Measurements from ENCODE around the gene PPP1R8. TPM values are rescaled to one million over a fixed set of nuclear protein-coding genes. Genes with fewer than 3 reads are reported as not detected.
"Not testable (repeated sequence)": the region's sequence is repeated elsewhere in the genome, so short reads cannot be mapped to it uniquely, and the experiment has no call there.

The PPP1R8 gene
- total RNA-seq, 1 experiment from 2014 or later: 38.4 TPM

DNA sequence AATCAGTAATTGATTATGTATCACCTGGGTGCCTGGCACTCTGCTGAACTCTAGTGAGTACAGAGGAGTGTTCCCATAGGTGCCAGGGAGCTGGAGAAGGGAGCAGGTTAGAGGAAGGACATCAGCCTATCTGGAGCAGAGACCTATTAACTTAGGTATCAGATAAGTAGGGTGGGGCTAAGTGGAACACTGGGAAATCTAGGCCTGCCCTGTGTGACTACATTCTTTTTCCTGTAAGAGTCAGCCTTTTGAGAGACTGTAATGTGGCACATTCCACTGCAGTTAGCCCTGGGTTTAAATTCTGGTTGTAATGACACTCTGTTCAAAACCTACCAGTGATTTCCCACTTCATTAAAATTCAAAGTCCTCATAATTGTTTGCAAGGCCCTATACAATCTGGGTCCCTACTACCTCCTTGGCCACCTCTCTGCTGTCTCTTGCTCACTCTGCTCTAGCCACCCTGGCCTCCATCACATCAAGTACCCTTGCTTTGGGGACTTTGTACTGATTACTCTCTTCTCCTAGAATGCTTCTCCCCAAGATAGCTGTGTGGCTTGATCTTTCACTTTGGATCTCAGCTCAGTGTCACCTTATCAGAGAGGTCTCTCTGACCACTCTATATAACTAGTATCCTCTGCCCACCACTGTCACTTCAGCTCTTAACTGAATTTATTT is 44.7 kb upstream of the PPP1R8 start:
- 0 out of 2 replicates have a peak, but pooled peaks cover 4% of the 10 kb centered on the region for H3K79me2 ChIP-seq (ENCODE audit: low read depth)
- no peaks in the 10 kb centered on the region for H3F3A ChIP-seq (ENCODE audit: insufficient read depth, low read depth)
- H3K9me3 ChIP-seq (ENCODE audit: insufficient read depth, low read depth): no peaks in the 10 kb centered on the region
- peaks cover 9% of the 10 kb centered on the region for H3K4me1 ChIP-seq (replicated peaks; ENCODE audit: insufficient read depth)
- no TSS peak for BruUV-seq (replicated peaks)
- H3K4me2 ChIP-seq: no peak overlapping the region
- intact Hi-C loops (cut with micrococcal nuclease; ENCODE audit: unreplicated experiment): no loop called here
- H3K9me2 ChIP-seq (ENCODE audit: insufficient read depth): no peaks in the 10 kb centered on the region
- H3K36me3 ChIP-seq (ENCODE audit: low read depth): no peaks in the 10 kb centered on the region
- no peaks in the 10 kb centered on the region for H3K27me3 ChIP-seq (ENCODE audit: insufficient read depth, low read depth)
- TF ChIP-seq, protein P1, sequence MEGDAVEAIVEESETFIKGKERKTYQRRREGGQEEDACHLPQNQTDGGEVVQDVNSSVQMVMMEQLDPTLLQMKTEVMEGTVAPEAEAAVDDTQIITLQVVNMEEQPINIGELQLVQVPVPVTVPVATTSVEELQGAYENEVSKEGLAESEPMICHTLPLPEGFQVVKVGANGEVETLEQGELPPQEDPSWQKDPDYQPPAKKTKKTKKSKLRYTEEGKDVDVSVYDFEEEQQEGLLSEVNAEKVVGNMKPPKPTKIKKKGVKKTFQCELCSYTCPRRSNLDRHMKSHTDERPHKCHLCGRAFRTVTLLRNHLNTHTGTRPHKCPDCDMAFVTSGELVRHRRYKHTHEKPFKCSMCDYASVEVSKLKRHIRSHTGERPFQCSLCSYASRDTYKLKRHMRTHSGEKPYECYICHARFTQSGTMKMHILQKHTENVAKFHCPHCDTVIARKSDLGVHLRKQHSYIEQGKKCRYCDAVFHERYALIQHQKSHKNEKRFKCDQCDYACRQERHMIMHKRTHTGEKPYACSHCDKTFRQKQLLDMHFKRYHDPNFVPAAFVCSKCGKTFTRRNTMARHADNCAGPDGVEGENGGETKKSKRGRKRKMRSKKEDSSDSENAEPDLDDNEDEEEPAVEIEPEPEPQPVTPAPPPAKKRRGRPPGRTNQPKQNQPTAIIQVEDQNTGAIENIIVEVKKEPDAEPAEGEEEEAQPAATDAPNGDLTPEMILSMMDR (conservative IDR thresholded peaks at IDR 0.05): no peak
- TF ChIP-seq EZH2 (IDR thresholded peaks at IDR 0.05; ENCODE audit: low read depth): no peak
- H4K20me1 ChIP-seq (ENCODE audit: insufficient read depth): no peaks in the 10 kb centered on the region
- H3K27ac ChIP-seq: peak overlapping the region; percentile 25
- ChIA-PET CTCF (interaction anchor here (0.6 to 1.5 kb wide), 2 partner anchors 13 to 25 kb away, joined by 3 read pairs; partner anchors contain the start of gene STX12), POLR2A (ENCODE audit: unreplicated experiment) (interaction anchor here (0.6 kb wide), 1 partner anchor 714 kb away, joined by 5 read pairs; no protein-coding TSS in a partner anchor)
- no peak overlapping the region for H3K4me3 ChIP-seq
- peak; percentile 42 to 57 for DNase-seq
- H2AFZ ChIP-seq: no peak overlapping the region

DNA sequence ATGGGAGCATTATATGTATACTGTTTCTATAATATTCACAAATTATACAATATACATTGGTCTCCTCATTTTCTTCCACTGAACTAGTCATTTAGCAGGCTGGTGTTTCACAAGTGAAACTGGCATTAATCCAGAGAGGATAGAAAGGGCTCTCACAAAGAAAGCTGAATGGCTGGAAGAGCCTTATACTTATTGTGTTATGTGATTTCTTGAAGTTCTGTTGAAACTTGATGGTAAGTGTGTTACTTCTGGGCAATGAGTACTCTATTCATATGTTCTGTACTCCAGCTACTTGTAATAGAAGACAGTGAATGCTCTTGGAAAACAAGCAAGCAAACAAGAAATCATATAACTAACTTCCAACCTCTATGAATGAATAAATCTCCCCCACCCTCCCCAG is 42.7 kb upstream of the PPP1R8 start:
- Histone ChIP-seq H3K4me1 (replicated peaks; ENCODE audit: insufficient read depth) (peaks cover 9% of the 10 kb centered on the region), H3F3A (ENCODE audit: insufficient read depth, low read depth) (no peaks in the 10 kb centered on the region), H3K4me3 (no peak overlapping the region), H3K27ac (no peak overlapping the region), H3K4me2 (no peak overlapping the region), H3K27me3 (ENCODE audit: insufficient read depth, low read depth) (no peaks in the 10 kb centered on the region), H2AFZ (no peak overlapping the region), H3K79me2 (ENCODE audit: low read depth) (0 out of 2 replicates have a peak, but pooled peaks cover 4% of the 10 kb centered on the region), H3K9me3 (ENCODE audit: insufficient read depth, low read depth) (no peaks in the 10 kb centered on the region), H3K9me2 (ENCODE audit: insufficient read depth) (no peaks in the 10 kb centered on the region), H4K20me1 (ENCODE audit: insufficient read depth) (no peaks in the 10 kb centered on the region), H3K36me3 (ENCODE audit: low read depth) (no peaks in the 10 kb centered on the region)
- intact Hi-C loops (cut with micrococcal nuclease; ENCODE audit: unreplicated experiment): no loop called here
- CTCF ChIA-PET: interaction anchor here (0.6 kb wide), 1 partner anchor 54 kb away, joined by 3 read pairs; no protein-coding TSS in a partner anchor
- no TSS peak for BruUV-seq (replicated peaks)
- POLR2A ChIA-PET (ENCODE audit: unreplicated experiment): no interaction called here
- DNase-seq: no peak
- TF ChIP-seq, protein P1 (conservative IDR thresholded peaks at IDR 0.05): no peak

DNA sequence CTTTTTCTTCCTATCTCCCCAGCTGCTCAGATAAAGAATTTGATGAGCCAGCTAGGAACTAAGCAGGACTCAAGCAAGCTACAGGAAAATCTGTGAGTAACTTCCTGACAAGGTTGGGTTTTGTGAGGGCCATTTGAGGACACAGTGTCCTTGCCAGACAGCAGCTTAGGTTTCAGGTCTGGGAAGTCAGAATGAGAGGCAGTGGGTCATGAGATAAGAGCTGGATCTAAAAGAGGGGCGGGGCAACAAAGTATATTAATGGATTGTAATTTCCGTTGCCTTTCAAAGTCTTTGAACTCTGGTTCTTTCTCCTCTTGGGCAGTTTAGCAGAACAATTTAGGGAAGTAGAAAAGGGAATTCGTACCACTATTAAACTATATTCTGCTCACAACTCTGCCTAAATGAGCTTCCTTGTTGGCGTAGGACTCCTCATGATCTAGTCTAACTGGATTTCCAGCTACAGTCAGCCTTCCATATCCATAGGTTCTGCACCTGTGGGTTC is 41.0 kb upstream of the PPP1R8 start:
- no peaks in the 10 kb centered on the region for H3F3A ChIP-seq (ENCODE audit: insufficient read depth, low read depth)
- no peak overlapping the region for H2AFZ ChIP-seq
- H3K9me2 ChIP-seq (ENCODE audit: insufficient read depth): no peaks in the 10 kb centered on the region
- ChIA-PET CTCF (no interaction called here), POLR2A (ENCODE audit: unreplicated experiment) (no interaction called here)
- BruUV-seq (replicated peaks): no TSS peak
- H3K9me3 ChIP-seq (ENCODE audit: insufficient read depth, low read depth): no peaks in the 10 kb centered on the region
- H4K20me1 ChIP-seq (ENCODE audit: insufficient read depth): no peaks in the 10 kb centered on the region
- no peak overlapping the region for H3K27ac ChIP-seq
- TF ChIP-seq EZH2 (IDR thresholded peaks at IDR 0.05; ENCODE audit: low read depth): no peak
- TF ChIP-seq, protein P1 (conservative IDR thresholded peaks at IDR 0.05): no peak
- intact Hi-C loops (cut with micrococcal nuclease; ENCODE audit: unreplicated experiment): no loop called here
- no peaks in the 10 kb centered on the region for H3K36me3 ChIP-seq (ENCODE audit: low read depth)
- H3K4me2 ChIP-seq: no peak overlapping the region
- peaks cover 9% of the 10 kb centered on the region for H3K4me1 ChIP-seq (replicated peaks; ENCODE audit: insufficient read depth)
- DNase-seq: no peak
- H3K4me3 ChIP-seq: no peak overlapping the region
- no peaks in the 10 kb centered on the region for H3K27me3 ChIP-seq (ENCODE audit: insufficient read depth, low read depth)
- 0 out of 2 replicates have a peak, but pooled peaks cover 4% of the 10 kb centered on the region for H3K79me2 ChIP-seq (ENCODE audit: low read depth)

- H3K27me3 ChIP-seq (ENCODE audit: insufficient read depth, low read depth); H3K9me2 ChIP-seq (ENCODE audit: insufficient read depth); H3K4me3 ChIP-seq; intact Hi-C loops (cut with micrococcal nuclease; ENCODE audit: unreplicated experiment); H3K4me1 ChIP-seq (replicated peaks; ENCODE audit: insufficient read depth); H3K36me3 ChIP-seq (ENCODE audit: low read depth); H3F3A ChIP-seq (ENCODE audit: insufficient read depth, low read depth); H4K20me1 ChIP-seq (ENCODE audit: insufficient read depth); CTCF ChIA-PET; BruUV-seq (replicated peaks); POLR2A ChIA-PET (ENCODE audit: unreplicated experiment); H3K79me2 ChIP-seq (ENCODE audit: low read depth); H3K4me2 ChIP-seq; H3K27ac ChIP-seq; H2AFZ ChIP-seq; H3K9me3 ChIP-seq (ENCODE audit: insufficient read depth, low read depth); DNase-seq: not testable (repeated sequence)
Measured at GRCh38 chr1:27790270-27790669, 40.3 kb upstream of the PPP1R8 start.
